Suprapubic skin (tissue), 4 donors: ENCODE results near the gene LYSMD4. TPM values are rescaled to one million over a fixed set of nuclear protein-coding genes. Genes with fewer than 3 reads are reported as not detected.

Experiments
- DNase-seq, 2 donors: peaks; one replicate each; pipeline ENCODE4 v3.0.0-alpha.2; 2019; ENCODE audit warnings: low spot score in 2 of 2
- H3K27ac ChIP-seq: fragments of 200-600 bp; sonication (generic); one replicate; pipeline ENCODE4 v1.5.1; 2019
- H3K27me3 ChIP-seq: fragments of 200-600 bp; sonication (generic); one replicate; pipeline ENCODE4 v1.5.1; 2019
- H3K36me3 ChIP-seq: fragments of 200-600 bp; sonication (generic); one replicate; pipeline ENCODE4 v1.5.1; 2019
- H3K4me1 ChIP-seq: fragments of 200-600 bp; sonication (generic); one replicate; pipeline ENCODE4 v1.5.1; 2019
- H3K4me3 ChIP-seq: fragments of 200-600 bp; sonication (generic); one replicate; pipeline ENCODE4 v1.5.1; 2019; ENCODE audit warnings: mild to moderate bottlenecking
- H3K9me3 ChIP-seq: fragments of 200-600 bp; sonication (generic); one replicate; pipeline ENCODE4 v1.5.1; 2019
- CTCF ChIP-seq, 2 donors: fragments of 200-600 bp in 1 of 2; fragments of 450-650 bp in 1 of 2; sonication (generic) in 1 of 2; IDR thresholded peaks; one replicate each; pipeline ENCODE4 v1.5.1; 2016 to 2019; ENCODE audit warnings: antibody characterized with exemption in 2 of 2, mild to moderate bottlenecking in 1 of 2, moderate library complexity in 1 of 2
- EP300 ChIP-seq: sonication (generic); formaldehyde crosslinking; IDR thresholded peaks from one replicate; pipeline ENCODE4 v1.6.1; 2017; ENCODE audit warnings: antibody characterized with exemption
- POLR2A ChIP-seq, 2 donors: fragments of 450-650 bp; IDR thresholded peaks; one replicate each; pipeline ENCODE4 v1.6.1; 2017; ENCODE audit warnings: antibody characterized with exemption in 2 of 2, mild to moderate bottlenecking in 2 of 2, moderate library complexity in 2 of 2
- POLR2AphosphoS5 ChIP-seq, 3 donors: sonication (generic); formaldehyde crosslinking; IDR thresholded peaks; one replicate each; pipeline ENCODE4 v1.6.1; 2017; ENCODE audit warnings: antibody characterized with exemption in 3 of 3
- WGBS: methylation state at CpG from one replicate; pipeline ENCODE4 v1.1.5; 2018; 5-methylcytosine and 5-hydroxymethylcytosine counted together
- total RNA-seq, 4 donors: library from RNA; depleted of rRNA; stranded (reverse); fragments of >200 nt; gene quantifications; one replicate each; pipeline ENCODE4 v1.1.0, GENCODE V29; 2016

The LYSMD4 gene
- total RNA-seq, 4 donors from 2014 or later: 19.7 to 52.8 (median 35.0) TPM

GRCh38 chr15:99711625-99712024, 21.6 kb downstream of the LYSMD4 start:
- H3K27ac ChIP-seq: no peak overlapping the region
- WGBS: 74% methylated on average over 5 of the region's 5 CpGs

GRCh38 chr15:99709243-99709986, 23.8 kb downstream of the LYSMD4 start:
- no peaks in the 10 kb centered on the region for H3K27me3 ChIP-seq
- H3K4me3 ChIP-seq: no peak overlapping the region
- no peak for DNase-seq
- WGBS: 82% methylated on average over 16 of the region's 16 CpGs
- H3K4me1 ChIP-seq: peaks cover 39% of the 10 kb centered on the region
- H3K36me3 ChIP-seq: peaks cover 37% of the 10 kb centered on the region
- TF ChIP-seq CTCF (IDR thresholded peaks at IDR 0.05) (peak in 1 of 2 donors; percentile 3), EP300 (no peak)
- peak overlapping the region; percentile 57 for H3K27ac ChIP-seq
- H3K9me3 ChIP-seq: no peaks in the 10 kb centered on the region

More at GRCh38 chr15:99711625-99712024, 21.6 kb downstream of the LYSMD4 start:
- no peak for DNase-seq
- no peaks in the 10 kb centered on the region for H3K27me3 ChIP-seq
- no peaks in the 10 kb centered on the region for H3K9me3 ChIP-seq
- peaks cover 43% of the 10 kb centered on the region for H3K4me1 ChIP-seq
- H3K4me3 ChIP-seq: no peak overlapping the region
- no peak for TF ChIP-seq CTCF (IDR thresholded peaks at IDR 0.05)
- H3K36me3 ChIP-seq: peaks cover 47% of the 10 kb centered on the region

GRCh38 chr15:99708563-99708962, 24.7 kb downstream of the LYSMD4 start:
- DNase-seq: peak in 1 of 2 donors; percentile 91
- 18% methylated on average over 7 of the region's 7 CpGs for WGBS
- peaks cover 44% of the 10 kb centered on the region for H3K4me1 ChIP-seq
- H3K27me3 ChIP-seq: no peaks in the 10 kb centered on the region
- TF ChIP-seq POLR2A (IDR thresholded peaks at IDR 0.05) (no peak), CTCF (IDR thresholded peaks at IDR 0.05) (no peak), EP300 (no peak), POLR2AphosphoS5 (IDR thresholded peaks at IDR 0.05) (peak in 2 of 3 donors; percentile 37 to 52)
- no peak overlapping the region for H3K4me3 ChIP-seq
- H3K9me3 ChIP-seq: no peaks in the 10 kb centered on the region
- H3K36me3 ChIP-seq: peaks cover 33% of the 10 kb centered on the region
- H3K27ac ChIP-seq: peak overlapping the region; percentile 57

GRCh38 chr15:99707473-99708270, 25.6 kb downstream of the LYSMD4 start:
- peak overlapping the region; percentile 57 for H3K27ac ChIP-seq
- H3K36me3 ChIP-seq: peaks cover 27% of the 10 kb centered on the region
- no peak overlapping the region for H3K4me3 ChIP-seq
- DNase-seq: no peak
- H3K9me3 ChIP-seq: no peaks in the 10 kb centered on the region
- H3K27me3 ChIP-seq: no peaks in the 10 kb centered on the region
- H3K4me1 ChIP-seq: peaks cover 51% of the 10 kb centered on the region
- TF ChIP-seq EP300: no peak
- no peak for TF ChIP-seq POLR2AphosphoS5 (IDR thresholded peaks at IDR 0.05)
- no peak for TF ChIP-seq POLR2A (IDR thresholded peaks at IDR 0.05)
- TF ChIP-seq CTCF (IDR thresholded peaks at IDR 0.05): no peak
- 37% methylated on average over 11 of the region's 11 CpGs for WGBS
